Occipital lobe (tissue), 2 donors: Measurements from ENCODE around the gene DESI2. TPM values are rescaled to one million over a fixed set of nuclear protein-coding genes. Genes with fewer than 3 reads are reported as not detected.
A peak's percentile ranks its signal among the peaks of the same experiment; 100 is the strongest.

Experiments
- DNase-seq: peaks from one replicate; lab custom pipeline; 2025; lab: John Stamatoyannopoulos, UW
- total RNA-seq: library from RNA; depleted of rRNA; stranded (reverse); fragments of >200 nt; gene quantifications from one replicate; pipeline ENCODE4 v1.2.3, GENCODE V29; 2014

The DESI2 gene
- 38.8 TPM for total RNA-seq

DNA sequence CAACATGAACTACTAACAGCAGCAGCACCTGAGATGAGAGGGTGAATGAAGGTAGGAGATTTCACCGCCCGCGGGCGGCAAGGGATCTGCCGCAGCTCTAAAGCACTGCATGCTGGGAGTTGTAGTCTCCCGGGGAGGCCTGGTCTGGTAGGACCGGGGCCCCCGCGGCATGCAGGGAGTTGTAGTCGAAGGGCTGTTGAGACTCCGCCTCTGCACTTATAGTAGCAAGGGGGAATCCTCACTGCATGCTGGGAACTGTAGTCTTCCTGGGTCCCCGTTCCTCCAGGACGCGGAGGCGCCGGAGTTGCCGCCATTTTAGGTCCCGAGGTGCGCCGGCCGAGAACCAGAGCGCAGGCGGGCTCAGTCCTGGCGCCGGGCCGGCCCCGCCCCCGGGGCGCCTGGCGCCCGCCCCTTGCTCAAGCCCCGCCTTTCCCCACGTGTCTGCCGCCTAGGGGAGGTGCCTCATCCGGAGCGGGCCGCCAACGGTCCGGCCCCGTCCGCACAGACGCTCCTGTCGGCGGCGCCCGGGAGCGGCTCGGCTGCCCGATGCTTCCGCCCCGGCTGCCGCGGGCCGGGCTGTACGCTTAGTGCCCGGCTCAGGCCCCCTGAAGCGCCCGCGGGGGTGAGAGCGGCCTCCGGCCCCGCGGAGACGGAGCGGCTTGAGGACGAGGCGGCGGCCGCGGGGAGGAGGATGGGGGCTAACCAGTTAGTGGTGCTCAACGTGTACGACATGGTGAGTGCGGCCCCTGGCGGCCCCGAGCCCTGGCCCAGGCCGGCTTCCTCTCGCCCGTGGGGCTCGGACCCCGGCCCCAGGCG lies at the start of gene DESI2:
Gene DESI2, plus strand, starts transcription at position 504 of the 816 bp plus-strand sequence. Its CDS starts 188 bp downstream, at position 692.
- peak; percentile 99 for DNase-seq

DNA sequence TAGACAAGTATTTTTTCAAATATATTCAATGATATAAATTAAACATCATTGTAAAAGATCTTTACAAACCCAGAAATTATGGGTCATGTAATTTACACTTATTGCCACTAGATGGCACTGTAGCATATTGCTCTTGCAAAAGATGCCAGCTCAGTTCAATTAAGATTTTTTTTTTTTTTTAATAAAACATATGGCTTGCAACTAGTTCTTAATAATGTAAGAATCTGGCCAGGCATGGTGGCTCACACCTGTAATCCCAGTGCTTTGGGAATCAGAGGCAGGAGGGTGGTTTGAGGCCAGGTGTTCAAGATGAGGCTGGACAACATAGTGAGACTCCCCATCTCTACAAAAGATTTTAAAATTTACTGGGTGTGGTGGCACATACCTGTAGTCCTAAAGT lies 49.4 kb upstream of the DESI2 start:
- DNase-seq = no peak

GRCh38 chr1:244605835-244606370 lies 47.0 kb upstream of the DESI2 start:
- no peak for DNase-seq

DNA sequence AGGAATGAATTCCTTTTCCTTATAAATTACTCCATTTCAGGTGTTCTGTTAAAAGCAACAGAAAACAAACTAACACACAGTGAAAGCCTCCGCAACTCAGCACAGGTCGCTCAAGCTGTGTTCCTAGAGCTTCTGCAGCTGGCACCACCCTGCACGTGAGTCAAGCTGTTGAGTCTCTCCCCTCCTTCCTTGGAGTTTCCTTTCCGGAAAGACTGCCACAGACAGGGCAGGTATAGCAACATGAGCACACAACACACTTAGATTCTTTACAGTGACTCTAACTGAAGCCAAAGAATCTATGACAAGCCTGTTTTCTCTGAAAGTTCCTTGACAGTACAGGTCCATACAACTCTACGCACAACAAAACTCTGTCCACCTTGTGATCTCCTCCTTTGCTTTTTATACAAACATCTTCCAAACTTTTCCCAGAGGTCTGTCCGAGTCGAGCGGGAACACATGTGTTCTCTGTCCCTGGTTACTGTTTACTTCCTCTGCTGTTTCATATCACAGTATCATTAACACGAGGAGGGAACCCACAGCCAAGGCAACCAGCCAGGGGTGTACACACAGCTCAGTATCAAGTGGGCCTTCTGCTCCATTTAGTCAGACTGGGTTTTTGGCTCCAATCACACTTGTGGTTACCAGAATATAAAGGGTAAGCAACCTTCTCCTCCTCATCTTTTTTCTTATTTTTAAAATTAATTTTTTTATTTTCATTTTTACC lies 38.7 kb upstream of the DESI2 start:
- DNase-seq = no peak

- DNase-seq = no peak
Observed at GRCh38 chr1:244614879-244615278, 38.0 kb upstream of the DESI2 start.

DNA sequence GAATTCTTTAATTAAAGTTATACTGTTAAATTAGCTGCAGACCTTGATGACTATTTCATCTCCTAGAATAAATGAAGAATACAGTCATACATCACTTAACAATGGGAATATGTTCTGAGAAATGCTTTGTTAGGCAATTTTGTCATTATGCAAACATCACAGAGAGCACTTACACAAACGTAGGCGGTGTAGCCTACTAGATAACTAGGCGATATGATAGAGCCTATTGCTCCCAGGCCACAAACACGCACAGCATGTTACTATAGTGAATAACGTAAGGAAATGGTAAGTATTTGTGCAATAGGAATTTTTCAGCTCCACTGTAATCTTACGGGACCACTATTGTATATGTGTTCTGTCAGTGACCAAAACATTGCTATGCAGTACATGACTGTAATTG lies 37.6 kb upstream of the DESI2 start:
- no peak for DNase-seq

DNA sequence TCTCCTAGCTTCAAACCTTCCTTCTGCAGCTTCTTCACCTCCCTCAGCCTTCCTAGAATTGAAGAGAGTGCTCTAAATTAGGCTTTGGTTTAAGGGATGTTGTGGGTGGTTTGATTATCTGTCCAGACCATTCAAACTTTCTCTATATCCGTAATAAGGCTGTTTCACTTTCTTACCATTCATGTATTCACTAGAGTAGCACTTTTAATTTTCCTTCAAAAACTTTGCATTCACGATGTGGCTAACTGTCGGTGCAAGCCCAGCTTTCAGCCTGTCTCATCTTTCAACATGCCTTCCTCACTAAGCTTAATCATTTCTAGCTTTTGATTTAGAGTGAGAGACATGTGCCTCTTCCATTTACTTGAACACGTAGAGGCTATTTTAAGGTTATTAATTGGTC lies 26.2 kb upstream of the DESI2 start:
- no peak for DNase-seq

GRCh38 chr1:244628789-244629188 lies 24.1 kb upstream of the DESI2 start:
- no peak for DNase-seq

- DNase-seq = no peak
Observed at GRCh38 chr1:244633140-244633539, 19.8 kb upstream of the DESI2 start.

GRCh38 chr1:244634546-244634945 lies 18.4 kb upstream of the DESI2 start:
- DNase-seq = no peak

- DNase-seq = no peak
Observed at GRCh38 chr1:244636488-244637259, 16.3 kb upstream of the DESI2 start.

DNA sequence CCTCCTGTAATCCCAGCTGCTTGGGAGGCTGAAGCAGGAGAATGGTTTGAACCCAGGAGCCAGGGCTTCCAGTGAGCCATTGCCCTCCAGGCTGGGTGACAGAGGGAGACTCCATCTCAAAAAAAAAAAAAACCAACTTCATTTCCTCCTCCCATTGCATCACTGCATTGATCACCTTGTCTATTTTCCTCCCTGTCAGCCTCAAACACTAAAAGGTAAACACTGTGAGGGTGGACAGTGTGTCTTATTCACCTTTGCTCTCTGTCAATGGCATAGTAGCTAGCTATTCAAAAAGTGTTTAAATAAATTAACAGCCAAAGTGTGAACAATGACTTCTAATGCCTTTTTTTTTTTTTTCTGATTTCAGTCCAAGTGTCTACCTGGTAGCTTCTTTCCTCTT lies 13.4 kb upstream of the DESI2 start:
- DNase-seq = no peak

GRCh38 chr1:244640917-244641316 lies 12.0 kb upstream of the DESI2 start:
- no peak for DNase-seq

DNA sequence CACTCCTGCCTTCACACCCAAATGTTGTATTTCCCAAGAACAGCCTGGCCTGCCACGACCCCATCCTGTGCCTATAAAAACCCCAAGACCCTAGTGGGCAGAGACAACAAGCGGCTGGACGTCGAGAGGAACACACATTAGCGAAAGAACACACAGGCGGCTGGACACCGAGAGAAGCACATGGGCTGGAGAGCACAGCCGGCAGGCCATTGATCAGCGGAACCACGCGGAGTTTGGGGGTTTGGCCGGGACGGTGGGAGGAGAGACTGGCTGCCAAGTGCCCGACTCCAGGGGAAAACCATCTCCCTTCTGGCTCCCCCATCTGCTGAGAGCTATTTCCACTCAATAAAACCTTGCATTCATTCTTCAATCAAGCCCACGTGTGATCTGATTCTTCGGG lies 10.4 kb upstream of the DESI2 start:
- no peak for DNase-seq

GRCh38 chr1:244642988-244643387 lies 9.9 kb upstream of the DESI2 start:
- no peak for DNase-seq

DNA sequence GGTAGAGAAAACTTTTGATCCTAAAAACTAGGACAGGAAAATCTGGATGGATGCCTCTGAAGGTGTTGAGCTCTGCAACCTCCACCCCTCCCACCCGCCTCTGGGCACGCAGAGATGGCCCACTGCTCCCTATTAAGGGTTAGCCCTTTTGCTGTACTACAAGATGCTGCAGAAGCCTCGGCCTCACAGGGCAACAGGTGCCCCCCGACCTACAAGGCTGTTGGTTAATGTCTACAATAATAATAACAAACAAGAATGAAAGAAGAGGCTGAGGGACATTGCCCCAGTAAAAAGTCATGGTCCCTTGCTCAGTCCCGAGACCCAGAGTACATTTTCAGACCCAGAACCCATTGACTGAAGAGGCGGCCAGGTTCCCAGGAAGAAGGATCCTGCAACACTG lies 7.5 kb upstream of the DESI2 start:
- no peak for DNase-seq

DNA sequence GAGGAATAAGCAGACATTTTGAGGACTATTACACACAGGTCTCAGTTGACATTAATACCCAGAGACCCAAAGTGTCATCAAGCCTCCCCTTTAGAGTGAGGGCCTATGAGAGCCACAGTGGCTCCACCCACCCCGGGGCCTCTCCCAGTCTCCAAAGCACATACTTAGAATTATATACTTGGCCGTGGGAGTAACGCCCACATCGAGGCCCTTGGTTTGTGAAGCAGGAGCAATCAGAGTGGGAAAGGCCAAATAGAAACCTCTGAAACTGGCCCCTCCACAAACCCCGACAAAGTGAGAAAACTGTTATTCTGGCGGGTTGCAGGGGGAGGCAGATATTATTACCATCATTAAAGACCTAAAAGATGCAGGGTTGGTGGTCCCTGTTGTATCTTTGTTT lies 7.0 kb upstream of the DESI2 start:
- DNase-seq = no peak

GRCh38 chr1:244647819-244648218 lies 5.1 kb upstream of the DESI2 start:
- DNase-seq = no peak

DNA sequence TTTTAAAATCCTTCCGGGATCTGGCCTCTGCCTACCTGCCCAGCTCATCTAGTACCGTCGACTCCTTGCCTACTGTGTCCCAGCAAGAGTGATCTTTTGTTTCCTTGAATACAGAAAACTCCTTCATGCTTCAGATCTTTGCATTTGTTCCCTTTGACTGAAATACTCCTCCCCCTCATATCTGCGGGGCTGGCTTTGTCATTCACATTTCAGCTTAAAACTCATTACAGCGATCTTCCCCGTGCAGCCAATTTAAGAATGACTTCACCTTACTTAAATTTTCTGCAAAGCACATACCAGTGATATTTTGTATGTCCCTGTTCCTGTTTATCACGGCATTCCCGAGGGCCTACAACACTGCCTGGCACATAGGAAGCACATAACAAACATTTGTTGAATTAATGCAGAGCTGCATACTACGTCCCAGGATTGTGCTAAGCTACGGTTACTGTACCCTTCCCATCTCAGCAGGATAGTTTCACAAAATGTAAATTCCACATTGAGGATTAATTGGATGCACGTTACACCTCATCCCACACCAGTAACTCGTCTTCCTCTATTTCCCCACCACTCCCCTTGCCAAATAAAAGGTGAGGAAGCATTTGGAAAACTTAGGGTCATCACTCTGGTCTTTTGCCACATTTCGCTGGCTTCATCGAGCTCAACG lies 837 bp upstream of the DESI2 start:
- DNase-seq = no peak

DNA sequence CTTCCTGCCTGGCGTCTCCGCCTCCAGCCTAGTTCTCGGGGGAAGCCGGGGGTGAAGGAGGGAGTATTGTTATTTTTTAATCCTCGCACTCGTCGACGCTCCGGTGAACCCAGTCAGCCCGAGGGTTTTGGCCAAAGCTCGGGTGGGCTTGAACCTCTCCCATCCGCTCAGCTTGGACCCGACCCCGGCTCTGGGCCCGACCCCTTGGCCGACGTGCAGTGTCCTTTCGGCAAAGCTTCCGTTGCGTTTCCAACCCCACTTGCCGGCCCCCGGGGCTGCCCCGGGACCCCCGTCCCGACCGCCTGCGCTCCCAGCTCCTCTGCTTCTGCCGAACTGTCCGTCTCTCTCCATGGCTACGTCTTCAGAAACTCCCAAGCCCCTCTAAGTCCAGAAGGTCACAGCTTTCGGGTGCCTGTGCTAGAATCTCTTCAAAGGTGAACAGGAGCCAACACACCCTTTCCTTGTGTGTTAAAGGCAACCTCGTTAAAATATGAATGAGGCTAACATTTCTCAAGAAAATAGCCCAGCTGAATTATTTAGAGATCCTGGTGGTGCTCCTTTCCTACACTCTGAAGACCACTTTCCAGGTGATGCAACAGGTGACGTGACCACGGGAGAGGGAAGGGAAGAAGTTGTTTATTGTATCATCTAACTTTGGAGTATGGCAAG lies 647 bp downstream of the DESI2 start:
- DNase-seq = no peak
